Measurements from ENCODE around the gene LRCOL1. TPM values are rescaled to one million over a fixed set of nuclear protein-coding genes. Genes with fewer than 3 reads are reported as not detected.

LRCOL1 gene
- total RNA-seq, 1 donor from 2014 or later: 1.8 TPM

- peaks cover 40% of the 10 kb centered on the region for H3K27me3 ChIP-seq
- no peaks in the 10 kb centered on the region for H3K9me3 ChIP-seq
- no peak for ATAC-seq
- no peaks in the 10 kb centered on the region for H3K36me3 ChIP-seq
- H3K4me3 ChIP-seq: no peak overlapping the region
- DNase-seq: no peak
- intact Hi-C loops (cut with DNase I): no loop called here
- no peak for TF ChIP-seq CTCF (IDR thresholded peaks at IDR 0.05)
- peaks cover 4% of the 10 kb centered on the region for H3K4me1 ChIP-seq
- H3K27ac ChIP-seq: no peak overlapping the region
These were observed 3.9 kb downstream of the LRCOL1 start for GRCh38 chr12:132606466-132606865.

GRCh38 chr12:132605892-132606291 is 4.5 kb downstream of the LRCOL1 start:
- ATAC-seq: no peak
- Histone ChIP-seq H3K36me3 (no peaks in the 10 kb centered on the region), H3K4me1 (peaks cover 7% of the 10 kb centered on the region), H3K27ac (no peak overlapping the region), H3K9me3 (no peaks in the 10 kb centered on the region), H3K27me3 (peaks cover 40% of the 10 kb centered on the region), H3K4me3 (no peak overlapping the region)
- DNase-seq: no peak
- no peak for TF ChIP-seq CTCF (IDR thresholded peaks at IDR 0.05)
- intact Hi-C loops (cut with DNase I): no loop called here

GRCh38 chr12:132604668-132605441 is 5.5 kb downstream of the LRCOL1 start:
- Histone ChIP-seq H3K27me3 (peaks cover 37% of the 10 kb centered on the region), H3K27ac (no peak overlapping the region), H3K36me3 (no peaks in the 10 kb centered on the region), H3K4me1 (peaks cover 10% of the 10 kb centered on the region), H3K9me3 (no peaks in the 10 kb centered on the region), H3K4me3 (peak overlapping the region; percentile 48)
- TF ChIP-seq CTCF (IDR thresholded peaks at IDR 0.05): no peak
- intact Hi-C loops (cut with DNase I): no loop called here
- DNase-seq (no peak), ATAC-seq (no peak)

GRCh38 chr12:132604151-132604618 is 6.2 kb downstream of the LRCOL1 start:
- intact Hi-C loops (cut with DNase I): no loop called here
- no peaks in the 10 kb centered on the region for H3K36me3 ChIP-seq
- H3K27ac ChIP-seq: peak overlapping the region; percentile 82
- TF ChIP-seq CTCF (IDR thresholded peaks at IDR 0.05): no peak
- peak; percentile 44 for ATAC-seq
- H3K9me3 ChIP-seq: no peaks in the 10 kb centered on the region
- H3K4me1 ChIP-seq: peaks cover 10% of the 10 kb centered on the region
- DNase-seq: no peak
- peak overlapping the region; percentile 48 for H3K4me3 ChIP-seq
- peaks cover 33% of the 10 kb centered on the region for H3K27me3 ChIP-seq

- Histone ChIP-seq H3K36me3 (no peaks in the 10 kb centered on the region), H3K9me3 (no peaks in the 10 kb centered on the region), H3K4me1 (peaks cover 10% of the 10 kb centered on the region), H3K27ac (peak overlapping the region; percentile 82), H3K27me3 (peaks cover 28% of the 10 kb centered on the region), H3K4me3 (peak overlapping the region; percentile 48)
- peak; percentile 13 for ATAC-seq
- DNase-seq: no peak
- intact Hi-C loops (cut with DNase I): no loop called here
- no peak for TF ChIP-seq CTCF (IDR thresholded peaks at IDR 0.05)
These were observed 6.9 kb downstream of the LRCOL1 start for GRCh38 chr12:132603240-132604150.

All from upper lobe of right lung (tissue), 1 donor.